ENCODE data around the gene ATG13. TPM values are rescaled to one million over a fixed set of nuclear protein-coding genes. Genes with fewer than 3 reads are reported as not detected.

Gene ATG13
- total and polyA plus RNA-seq, 2 of the 8 experiments (the other 6 are each of a cell fraction or from before 2014, with no cell fraction given): 65.0 to 77.4 TPM

GRCh38 chr11:46679241-46680163 lies 62.1 kb downstream of the ATG13 start (continued):
- TF ChIP-seq CHD7 (IDR thresholded peaks at IDR 0.05; ENCODE audit: insufficient replicate concordance, low read length) (no peak), HDAC6 (IDR thresholded peaks at IDR 0.05; ENCODE audit: low read depth, low read length) (no peak), SP2 (IDR thresholded peaks at IDR 0.05; ENCODE audit: low read length) (no peak), POLR2AphosphoS5 (IDR thresholded peaks at IDR 0.05; ENCODE audit: low read depth, low read length) (no peak), CEBPB (IDR thresholded peaks at IDR 0.05; ENCODE audit: low read depth, low read length) (no peak), EGR1 (IDR thresholded peaks at IDR 0.05; ENCODE audit: borderline replicate concordance, low read depth, low read length) (no peak), GABPA (IDR thresholded peaks at IDR 0.05; ENCODE audit: borderline replicate concordance, insufficient read depth, low read length) (no peak), CBX8 (IDR thresholded peaks at IDR 0.05; ENCODE audit: borderline replicate concordance, low read depth, low read length) (no peak), SP4 (IDR thresholded peaks at IDR 0.05; ENCODE audit: low read length) (no peak), EZH2 (IDR thresholded peaks at IDR 0.05; ENCODE audit: low read depth, low read length, severe bottlenecking) (no peak)

Measured in H1 (cell line).